ENCODE measurements around the gene FRMD7. TPM values are rescaled to one million over a fixed set of nuclear protein-coding genes. Genes with fewer than 3 reads are reported as not detected.

The FRMD7 gene
- total and polyA plus RNA-seq, 4 donors: 0.03 TPM; not detected in 3

- no peak overlapping the region for H3K27ac ChIP-seq (ENCODE audit: low read depth in 1 of 2, low read length in 1 of 2)
- ATAC-seq (ENCODE audit: insufficient read depth, low FRiP score) (no peak), DNase-seq (no peak)
- peaks cover 0 to 8% (median 0%) of the 10 kb centered on the region in 4 donors for H3K9me3 ChIP-seq (ENCODE audit: control insufficient read depth in 4 of 4, insufficient read depth in 3 of 4, low read length in 3 of 4)
- H3K9ac ChIP-seq (ENCODE audit: insufficient read depth in 1 of 2, low read length in 2 of 2): no peak overlapping the region
- TF ChIP-seq CTCF (IDR thresholded peaks at IDR 0.05; ENCODE audit: control extremely low read depth, extremely low read depth): no peak
- peaks cover 0 to 3% (median 0%) of the 10 kb centered on the region in 5 donors for H3K4me1 ChIP-seq (ENCODE audit: control insufficient read depth in 5 of 5, insufficient read depth in 5 of 5, low read length in 5 of 5)
- no peaks in the 10 kb centered on the region for H3K36me3 ChIP-seq (ENCODE audit: control insufficient read depth in 4 of 4, insufficient read depth in 4 of 4, low read length in 4 of 4)
- WGBS, 2 donors: 62 to 83% methylated on average over 4 of the region's 4 CpGs
- peaks cover 0 to 52% (median 29%) of the 10 kb centered on the region in 3 donors for H3K27me3 ChIP-seq (ENCODE audit: control insufficient read depth in 3 of 3, insufficient read depth in 3 of 3, low read length in 2 of 3)
- H3K4me3 ChIP-seq: no peak overlapping the region
Observed at GRCh38 chrX:132120913-132121312, 6.9 kb downstream of the FRMD7 start.

GRCh38 chrX:132119821-132120515 lies 7.9 kb downstream of the FRMD7 start:
- 62 to 85% methylated on average over 12 of the region's 12 CpGs for WGBS, 2 donors
- no peak overlapping the region for H3K9ac ChIP-seq (ENCODE audit: insufficient read depth in 1 of 2, low read length in 2 of 2)
- TF ChIP-seq CTCF (IDR thresholded peaks at IDR 0.05; ENCODE audit: control extremely low read depth, extremely low read depth): no peak

GRCh38 chrX:132119283-132119682 lies 8.5 kb downstream of the FRMD7 start:
- TF ChIP-seq CTCF (IDR thresholded peaks at IDR 0.05; ENCODE audit: control extremely low read depth, extremely low read depth): no peak
- Histone ChIP-seq H3K4me3 (no peak overlapping the region), H3K4me1 (ENCODE audit: control insufficient read depth in 5 of 5, insufficient read depth in 5 of 5, low read length in 5 of 5) (peaks cover 0 to 3% (median 0%) of the 10 kb centered on the region in 5 donors), H3K9ac (ENCODE audit: insufficient read depth in 1 of 2, low read length in 2 of 2) (no peak overlapping the region), H3K9me3 (ENCODE audit: control insufficient read depth in 4 of 4, insufficient read depth in 3 of 4, low read length in 3 of 4) (peaks cover 0 to 8% (median 0%) of the 10 kb centered on the region in 4 donors), H3K36me3 (ENCODE audit: control insufficient read depth in 4 of 4, insufficient read depth in 4 of 4, low read length in 4 of 4) (no peaks in the 10 kb centered on the region), H3K27ac (ENCODE audit: low read depth in 1 of 2, low read length in 1 of 2) (no peak overlapping the region), H3K27me3 (ENCODE audit: control insufficient read depth in 3 of 3, insufficient read depth in 3 of 3, low read length in 2 of 3) (peaks cover 0 to 50% (median 26%) of the 10 kb centered on the region in 3 donors)
- ATAC-seq (ENCODE audit: insufficient read depth, low FRiP score): no peak
- WGBS, 2 donors: 69 to 89% methylated on average over 3 of the region's 3 CpGs
- no peak for DNase-seq

More at GRCh38 chrX:132119821-132120515, 7.9 kb downstream of the FRMD7 start:
- no peak for ATAC-seq (ENCODE audit: insufficient read depth, low FRiP score)
- Histone ChIP-seq H3K36me3 (ENCODE audit: control insufficient read depth in 4 of 4, insufficient read depth in 4 of 4, low read length in 4 of 4) (no peaks in the 10 kb centered on the region), H3K9me3 (ENCODE audit: control insufficient read depth in 4 of 4, insufficient read depth in 3 of 4, low read length in 3 of 4) (peaks cover 0 to 8% (median 0%) of the 10 kb centered on the region in 4 donors), H3K27ac (ENCODE audit: low read depth in 1 of 2, low read length in 1 of 2) (no peak overlapping the region), H3K27me3 (ENCODE audit: control insufficient read depth in 3 of 3, insufficient read depth in 3 of 3, low read length in 2 of 3) (peaks cover 0 to 50% (median 22%) of the 10 kb centered on the region in 3 donors), H3K4me1 (ENCODE audit: control insufficient read depth in 5 of 5, insufficient read depth in 5 of 5, low read length in 5 of 5) (peaks cover 0 to 3% (median 0%) of the 10 kb centered on the region in 5 donors), H3K4me3 (no peak overlapping the region)
- peak in 2 of 3 donors; percentile 8 to 26 for DNase-seq

All from lung (tissue), 12 donors.